IMR-90 (cell line): Measurements from ENCODE around the gene C5AR2. TPM values are rescaled to one million over a fixed set of nuclear protein-coding genes. Genes with fewer than 3 reads are reported as not detected.

Source experiments
- ATAC-seq: fragments of 200-7000 bp; cut with Tn5 transposase; 2 replicates; pipeline ENCODE4 v1.9.1; 2020; ENCODE audit warnings: low read depth, mild to moderate bottlenecking, moderate library complexity
- BruUV-seq: library from RNA; stranded (reverse); fragments of 400-500 nt; replicated peaks from 2 replicates; lab custom pipeline; 2021; lab: Mats Ljungman, UMichigan
- CTCF ChIA-PET: fragments of 300-600 bp; formaldehyde crosslinking; extraction: SDS; loops from one replicate; lab custom pipeline; 2021; ENCODE audit warnings: antibody characterized with exemption; lab: Yijun Ruan, JAX
- POLR2A ChIA-PET: fragments of 300-600 bp; sonication (Branson Sonifier 250); formaldehyde crosslinking; loops from one replicate; lab custom pipeline; 2022; ENCODE audit warnings: antibody characterized with exemption; ENCODE audit not compliant: unreplicated experiment; lab: Charles Lee
- DNase-seq: peaks from one replicate; pipeline ENCODE4 v3.0.0; 2013
- H2AFZ ChIP-seq: replicated peaks from 2 replicates; pipeline ENCODE3; 2013; ENCODE audit warnings: low read length, mild to moderate bottlenecking; ENCODE audit not compliant: poor library complexity
- H2AK5ac ChIP-seq: 2 replicates; pipeline ENCODE4 v1.6.1; 2013; ENCODE audit warnings: low read depth, low read length, inconsistent platforms
- H2AK9ac ChIP-seq: replicated peaks from 2 replicates; pipeline ENCODE3; 2013; ENCODE audit warnings: mild to moderate bottlenecking, low read depth, low read length, moderate library complexity; ENCODE audit not compliant: poor library complexity
- H2BK120ac ChIP-seq: 2 replicates; pipeline ENCODE4 v1.6.1; 2013; ENCODE audit warnings: low read depth, low read length, inconsistent platforms
- H2BK15ac ChIP-seq: 3 replicates; pipeline ENCODE4 v1.6.1; 2013; ENCODE audit warnings: low read depth, low read length, inconsistent platforms
- H2BK20ac ChIP-seq: 2 replicates; pipeline ENCODE4 v1.6.1; 2013; ENCODE audit warnings: low read depth, mild to moderate bottlenecking, inconsistent platforms, low read length, moderate library complexity
- H2BK5ac ChIP-seq: 2 replicates; pipeline ENCODE4 v1.6.1; 2013; ENCODE audit warnings: mild to moderate bottlenecking, low read depth, low read length, inconsistent platforms; ENCODE audit not compliant: poor library complexity, severe bottlenecking
- H3K14ac ChIP-seq: replicated peaks from 2 replicates; pipeline ENCODE4 v1.6.1; 2013; ENCODE audit warnings: low read depth, low read length, inconsistent platforms
- H3K18ac ChIP-seq: 2 replicates; pipeline ENCODE4 v1.6.1; 2013; ENCODE audit warnings: low read depth, low read length, control low read depth
- H3K23ac ChIP-seq: 2 replicates; pipeline ENCODE4 v1.6.1; 2013; ENCODE audit warnings: low read depth, low read length, inconsistent platforms
- H3K27ac ChIP-seq: 2 replicates; pipeline ENCODE4 v1.5.1; 2013; ENCODE audit warnings: mild to moderate bottlenecking, control low read depth, low read length; ENCODE audit not compliant: insufficient read depth
- H3K27me3 ChIP-seq: 2 replicates; pipeline ENCODE4 v1.6.1; 2013; ENCODE audit warnings: low read length; ENCODE audit not compliant: control insufficient read depth, insufficient read depth
- H3K36me3 ChIP-seq: 2 replicates; pipeline ENCODE4 v1.6.1; 2013; ENCODE audit warnings: low read length, mixed read lengths; ENCODE audit not compliant: control insufficient read depth, insufficient read depth
- H3K4ac ChIP-seq: 2 replicates; pipeline ENCODE4 v1.6.1; 2013; ENCODE audit warnings: low read depth, low read length, inconsistent platforms
- H3K4me1 ChIP-seq: 2 replicates; pipeline ENCODE4 v1.6.1; 2013; ENCODE audit warnings: low read length, mixed read lengths; ENCODE audit not compliant: control insufficient read depth, insufficient read depth
- H3K4me2 ChIP-seq: 2 replicates; pipeline ENCODE4 v1.6.1; 2013; ENCODE audit warnings: low read depth, mild to moderate bottlenecking, control low read depth, low read length, moderate library complexity
- H3K4me3 ChIP-seq: 2 replicates; pipeline ENCODE4 v1.5.1; 2013; ENCODE audit warnings: low read depth, mild to moderate bottlenecking, control low read depth, low read length, moderate library complexity; ENCODE audit not compliant: insufficient read depth
- H3K56ac ChIP-seq: 2 replicates; pipeline ENCODE4 v1.6.1; 2013; ENCODE audit warnings: low read length, inconsistent platforms; ENCODE audit not compliant: insufficient read depth; ENCODE audit errors: extremely low read depth
- H3K79me1 ChIP-seq, 2 experiments: 2 replicates each; pipeline ENCODE4 v1.6.1; 2013; ENCODE audit warnings: low read length in 2 of 2, inconsistent platforms in 1 of 2, low read depth in 1 of 2
- H3K9ac ChIP-seq: 2 replicates; pipeline ENCODE4 v1.6.1; 2013; ENCODE audit warnings: low read depth, low read length, control low read depth
- H3K9me1 ChIP-seq: 2 replicates; pipeline ENCODE4 v1.6.1; 2013; ENCODE audit warnings: low read length, inconsistent platforms; ENCODE audit not compliant: insufficient read depth
- H3K9me3 ChIP-seq: 2 replicates; pipeline ENCODE4 v1.6.1; 2013; ENCODE audit warnings: low read length; ENCODE audit not compliant: control insufficient read depth, insufficient read depth
- H4K20me1 ChIP-seq: 2 replicates; pipeline ENCODE4 v1.6.1; 2013; ENCODE audit warnings: low read length, inconsistent platforms; ENCODE audit not compliant: insufficient read depth
- H4K5ac ChIP-seq: 2 replicates; pipeline ENCODE4 v1.6.1; 2013; ENCODE audit warnings: mild to moderate bottlenecking, low read depth, low read length, control low read depth
- H4K8ac ChIP-seq, 2 experiments: 2 replicates each; pipeline ENCODE4 v1.6.1; 2013; ENCODE audit warnings: low read depth in 2 of 2, low read length in 2 of 2, control low read depth in 1 of 2, inconsistent platforms in 1 of 2
- H4K91ac ChIP-seq: 2 replicates; pipeline ENCODE4 v1.6.1; 2013; ENCODE audit warnings: low read depth, low read length, inconsistent platforms; ENCODE audit not compliant: insufficient read depth
- BHLHE40 ChIP-seq: fragments of 150-350 bp; IDR thresholded peaks from 2 replicates; pipeline ENCODE4 v1.6.1; 2016; ENCODE audit warnings: mild to moderate bottlenecking, low read depth, low read length
- CEBPB ChIP-seq: IDR thresholded peaks from 2 replicates; pipeline ENCODE4 v1.6.1; 2012; ENCODE audit warnings: low read depth, low read length, improper control_type of control experiment
- CHD1 ChIP-seq: IDR thresholded peaks from 2 replicates; pipeline ENCODE4 v1.6.1; 2012; ENCODE audit warnings: low read depth, low read length, improper control_type of control experiment
- CTCF ChIP-seq: conservative IDR thresholded peaks from 2 replicates; pipeline ENCODE4 v1.5.1; 2012; ENCODE audit warnings: mild to moderate bottlenecking, low read depth, low read length, improper control_type of control experiment
- ELK1 ChIP-seq: fragments of 150-350 bp; IDR thresholded peaks from 2 replicates; pipeline ENCODE4 v1.6.1; 2016; ENCODE audit warnings: low read depth, mild to moderate bottlenecking, low read length, moderate library complexity, borderline replicate concordance
- FOS ChIP-seq: fragments of 150-350 bp; IDR thresholded peaks from 2 replicates; pipeline ENCODE4 v1.6.1; 2016; ENCODE audit warnings: low read depth, low read length
- MAFK ChIP-seq: IDR thresholded peaks from 2 replicates; pipeline ENCODE4 v1.6.1; 2012; ENCODE audit warnings: low read depth, low read length, improper control_type of control experiment
- MAZ ChIP-seq: IDR thresholded peaks from 2 replicates; pipeline ENCODE4 v1.6.1; 2012; ENCODE audit warnings: low read depth, mild to moderate bottlenecking, low read length, improper control_type of control experiment, moderate library complexity, borderline replicate concordance
- MXI1 ChIP-seq: IDR thresholded peaks from 2 replicates; pipeline ENCODE4 v1.6.1; 2012; ENCODE audit warnings: low read depth, mild to moderate bottlenecking, low read length, moderate library complexity, borderline replicate concordance
- NFE2L2 ChIP-seq: fragments of 150-350 bp; IDR thresholded peaks from 2 replicates; pipeline ENCODE4 v1.6.1; 2016; ENCODE audit warnings: low read depth, mild to moderate bottlenecking, low read length
- POLR2A ChIP-seq: IDR thresholded peaks from 2 replicates; pipeline ENCODE4 v1.6.1; 2012; ENCODE audit warnings: mild to moderate bottlenecking, low read depth, low read length
- RAD21 ChIP-seq: IDR thresholded peaks from 2 replicates; pipeline ENCODE4 v1.6.1; 2012; ENCODE audit warnings: low read length, improper control_type of control experiment
- RCOR1 ChIP-seq: IDR thresholded peaks from 2 replicates; pipeline ENCODE4 v1.6.1; 2012; ENCODE audit warnings: mild to moderate bottlenecking, low read length, improper control_type of control experiment; ENCODE audit not compliant: insufficient replicate concordance
- RFX5 ChIP-seq: IDR thresholded peaks from 2 replicates; pipeline ENCODE4 v1.8.0; 2012; ENCODE audit warnings: low read depth, mild to moderate bottlenecking, low read length, moderate library complexity
- SMC3 ChIP-seq: fragments of 150-350 bp; IDR thresholded peaks from 2 replicates; pipeline ENCODE4 v1.6.1; 2016; ENCODE audit warnings: low read depth, mild to moderate bottlenecking, antibody characterized with exemption, low read length, moderate library complexity
- USF2 ChIP-seq: fragments of 150-350 bp; IDR thresholded peaks from 2 replicates; pipeline ENCODE4 v1.6.1; 2017; ENCODE audit warnings: mild to moderate bottlenecking, antibody characterized with exemption, low read length, low read depth
- WGBS, 2 experiments: methylation state at CpG; one replicate each; pipeline versions ENCODE4 v1.1.5 to v1.1.7; 2013; ENCODE audit warnings: missing lambda C conversion rate in 2 of 2; ENCODE audit not compliant: insufficient read length in 1 of 2; ENCODE audit errors: extremely low coverage in 2 of 2; 5-methylcytosine and 5-hydroxymethylcytosine counted together
- dilution Hi-C: fragments of 300-500 bp; cut with HindIII; formaldehyde crosslinking; loops from one replicate; pipeline ENCODE4 v1.14.3; 2018; ENCODE audit warnings: low sequenced_read_pairs; ENCODE audit not compliant: unreplicated experiment
- in situ Hi-C: fragments of 300-500 bp; cut with MboI; formaldehyde crosslinking; loops from 3 replicates; pipeline ENCODE4 v1.14.3; 2019; ENCODE audit warnings: low sequenced_read_pairs, inconsistent platforms, mixed read lengths
- intact Hi-C: fragments of 100-400 bp; cut with micrococcal nuclease; formaldehyde crosslinking; loops from 2 replicates; pipeline ENCODE4 v1.10.0; 2022
- polyA plus RNA-seq, 3 experiments: library from polyadenylated mRNA; depleted of rRNA; stranded (reverse); fragments of >200 nt; gene quantifications; 2 replicates each; pipeline ENCODE4 v1.2.3, GENCODE V29; 2012; ENCODE audit warnings: low replicate concordance in 1 of 3
- total RNA-seq: library from RNA; depleted of rRNA; stranded (reverse); fragments of >200 nt; gene quantifications from 2 replicates; pipeline ENCODE4 v1.2.3, GENCODE V29; 2012

The C5AR2 gene
- total and polyA plus RNA-seq, 2 of the 4 experiments (the other 2 are of a cell fraction), result not detected

GRCh38 chr19:47389150-47389556, 57.2 kb downstream of the C5AR2 start:
- H2BK15ac ChIP-seq, result no peak overlapping the region
- no peak for DNase-seq
- no peak overlapping the region for H3K4ac ChIP-seq
- H3K27ac ChIP-seq, result no peak overlapping the region
- no peak overlapping the region for H4K5ac ChIP-seq
- H2AK5ac ChIP-seq, result no peak overlapping the region
- no peak overlapping the region for H3K56ac ChIP-seq
- no peak overlapping the region for H3K23ac ChIP-seq
- no peak for ATAC-seq
- H3K79me1 ChIP-seq, result no peaks in the 10 kb centered on the region
- no peak overlapping the region for H3K9ac ChIP-seq
- no peaks in the 10 kb centered on the region for H3K9me1 ChIP-seq
- no peak overlapping the region for H2BK5ac ChIP-seq
- H3K4me2 ChIP-seq, result no peak overlapping the region
- 100% methylated on average over 4 of the region's 9 CpGs; no CpG with 5 or more reads in 1 of the 2 experiments for WGBS, 2 experiments
- H2AFZ ChIP-seq, result no peak overlapping the region
- ChIA-PET POLR2A (no interaction called here), CTCF (no interaction called here)
- BruUV-seq, result no TSS peak
- H4K20me1 ChIP-seq, result no peaks in the 10 kb centered on the region
- no peak overlapping the region for H2BK20ac ChIP-seq
- no peak overlapping the region for H3K18ac ChIP-seq
- H3K36me3 ChIP-seq, result no peaks in the 10 kb centered on the region
- intact Hi-C loops (no loop called here), in situ Hi-C loops (loop anchor here (5.0 kb wide), 1 partner anchor 92 kb away; no protein-coding TSS in a partner anchor), dilution Hi-C loops (no loop called here)
- no peak for TF ChIP-seq SMC3
- no peak for TF ChIP-seq ELK1
- no peak for TF ChIP-seq CEBPB
- no peak for TF ChIP-seq FOS
- TF ChIP-seq RCOR1, result no peak
- no peak for TF ChIP-seq USF2
- no peak for TF ChIP-seq RFX5
- TF ChIP-seq MXI1, result no peak
- TF ChIP-seq RAD21, result no peak
- no peak for TF ChIP-seq MAFK
- TF ChIP-seq BHLHE40, result no peak
- TF ChIP-seq CTCF, result no peak
- TF ChIP-seq NFE2L2, result no peak
- no peak for TF ChIP-seq CHD1
- no peak for TF ChIP-seq POLR2A
- no peak for TF ChIP-seq MAZ
- no peak overlapping the region for H4K8ac ChIP-seq
- H3K27me3 ChIP-seq, result peaks cover 3% of the 10 kb centered on the region; the same call in 1 of the 2 replicates
- no peak overlapping the region for H3K4me3 ChIP-seq
- no peak overlapping the region for H4K91ac ChIP-seq
- peaks cover 3% of the 10 kb centered on the region for H3K4me1 ChIP-seq
- H2AK9ac ChIP-seq, result no peak overlapping the region
- H3K14ac ChIP-seq, result no peak overlapping the region
- no peaks in the 10 kb centered on the region for H3K9me3 ChIP-seq
- H2BK120ac ChIP-seq, result no peak overlapping the region
